NB4 (cell line): ENCODE results near the gene FBXL17.

Source experiments
- MYC ChIP-seq: IDR thresholded peaks from 2 replicates; pipeline ENCODE4 v1.6.1; 2011; ENCODE audit warnings: low read depth, low read length
- POLR2A ChIP-seq: IDR thresholded peaks from 2 replicates; pipeline ENCODE4 v1.6.1; 2011; ENCODE audit warnings: mild to moderate bottlenecking; ENCODE audit not compliant: insufficient read length; ENCODE audit errors: extremely low read depth
- TF ChIP-seq, protein P1 (sequence below): IDR thresholded peaks from one replicate; pipeline ENCODE4 v1.5.1; 2012; ENCODE audit warnings: low read depth, low read length
- TF ChIP-seq, protein P2 (sequence below): IDR thresholded peaks from 2 replicates; pipeline ENCODE4 v1.6.1; 2011; ENCODE audit warnings: low read depth, low read length

DNA sequence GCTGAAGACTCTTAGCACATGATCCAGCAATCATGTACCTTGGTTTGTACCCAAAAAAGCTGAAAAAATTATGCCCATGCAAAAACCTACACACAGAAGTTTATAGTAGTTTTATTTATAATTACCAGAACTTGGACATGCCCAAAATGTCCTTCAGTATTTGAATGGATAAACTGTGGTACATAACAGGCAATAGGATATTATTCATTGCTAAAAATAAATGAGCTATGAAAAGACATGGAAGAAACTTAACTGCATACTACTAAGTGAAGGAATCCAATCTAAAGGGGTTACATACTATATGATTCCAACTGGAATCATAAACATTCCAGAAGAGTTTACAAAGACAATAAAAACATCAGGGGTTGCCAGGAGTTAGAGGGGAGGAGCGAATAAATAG is 25.6 kb downstream of the FBXL17 start:
- TF ChIP-seq, protein P1, sequence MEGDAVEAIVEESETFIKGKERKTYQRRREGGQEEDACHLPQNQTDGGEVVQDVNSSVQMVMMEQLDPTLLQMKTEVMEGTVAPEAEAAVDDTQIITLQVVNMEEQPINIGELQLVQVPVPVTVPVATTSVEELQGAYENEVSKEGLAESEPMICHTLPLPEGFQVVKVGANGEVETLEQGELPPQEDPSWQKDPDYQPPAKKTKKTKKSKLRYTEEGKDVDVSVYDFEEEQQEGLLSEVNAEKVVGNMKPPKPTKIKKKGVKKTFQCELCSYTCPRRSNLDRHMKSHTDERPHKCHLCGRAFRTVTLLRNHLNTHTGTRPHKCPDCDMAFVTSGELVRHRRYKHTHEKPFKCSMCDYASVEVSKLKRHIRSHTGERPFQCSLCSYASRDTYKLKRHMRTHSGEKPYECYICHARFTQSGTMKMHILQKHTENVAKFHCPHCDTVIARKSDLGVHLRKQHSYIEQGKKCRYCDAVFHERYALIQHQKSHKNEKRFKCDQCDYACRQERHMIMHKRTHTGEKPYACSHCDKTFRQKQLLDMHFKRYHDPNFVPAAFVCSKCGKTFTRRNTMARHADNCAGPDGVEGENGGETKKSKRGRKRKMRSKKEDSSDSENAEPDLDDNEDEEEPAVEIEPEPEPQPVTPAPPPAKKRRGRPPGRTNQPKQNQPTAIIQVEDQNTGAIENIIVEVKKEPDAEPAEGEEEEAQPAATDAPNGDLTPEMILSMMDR: no peak
- TF ChIP-seq, protein P2, sequence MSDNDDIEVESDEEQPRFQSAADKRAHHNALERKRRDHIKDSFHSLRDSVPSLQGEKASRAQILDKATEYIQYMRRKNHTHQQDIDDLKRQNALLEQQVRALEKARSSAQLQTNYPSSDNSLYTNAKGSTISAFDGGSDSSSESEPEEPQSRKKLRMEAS: no peak
- TF ChIP-seq POLR2A (no peak), MYC (no peak)
